GM10266 (cell line): Measurements from ENCODE around the gene AACS.
"Not testable (repeated sequence)": the region's sequence is repeated elsewhere in the genome, so short reads cannot be mapped to it uniquely, and the experiment has no call there.

ENCODE experiments used
- DNase-seq: peaks from one replicate; pipeline ENCODE4 v3.0.0; 2012; ENCODE audit errors: extremely low spot score
- CTCF ChIP-seq: IDR thresholded peaks from 2 replicates; pipeline ENCODE4 v1.5.1; 2012; ENCODE audit warnings: mild to moderate bottlenecking, low read depth; ENCODE audit not compliant: control insufficient read depth, insufficient read depth; ENCODE audit errors: missing control alignments

Gene AACS

DNA sequence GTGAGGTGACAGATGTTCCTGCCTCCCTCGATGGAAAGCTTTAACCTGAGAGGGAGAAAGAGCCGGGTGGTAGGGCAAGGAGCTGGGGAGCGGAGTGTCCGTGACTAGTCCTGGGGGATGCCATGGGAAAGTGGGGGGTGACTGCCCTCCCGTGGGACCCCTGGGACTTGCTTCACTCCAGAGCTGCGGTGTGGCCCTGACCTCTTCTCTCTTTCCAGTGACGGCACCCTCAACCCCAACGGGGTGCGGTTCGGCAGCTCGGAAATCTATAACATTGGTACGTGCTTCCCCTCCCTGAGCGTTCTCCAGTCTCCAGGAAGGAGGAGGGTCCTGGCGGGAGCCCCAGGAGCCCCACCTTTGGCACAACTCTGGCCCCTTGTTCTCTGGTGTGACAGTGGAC lies 69.3 kb downstream of the AACS start:
- TF ChIP-seq CTCF = no peak
- DNase-seq = no peak

DNA sequence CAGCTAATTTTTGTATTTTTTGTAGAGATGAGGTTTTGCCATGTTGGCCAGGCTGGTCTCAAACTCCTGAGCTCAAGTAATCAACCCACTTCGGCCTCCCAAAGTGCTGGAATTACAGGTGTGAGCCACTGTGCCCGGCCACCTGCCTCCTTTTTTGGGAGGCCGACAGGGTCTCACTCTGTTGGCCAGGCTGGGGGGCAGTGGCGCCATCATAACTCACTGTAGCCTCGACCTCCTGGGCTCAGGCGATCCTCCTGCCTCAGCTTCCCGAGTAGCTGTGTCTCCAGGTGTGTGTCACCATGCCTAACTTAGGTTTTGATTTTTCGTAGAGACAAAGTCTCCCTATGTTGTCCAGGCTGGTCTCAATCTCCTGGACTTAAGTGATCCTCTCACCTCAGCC lies 70.7 kb downstream of the AACS start:
- TF ChIP-seq CTCF = no peak
- DNase-seq = no peak

DNA sequence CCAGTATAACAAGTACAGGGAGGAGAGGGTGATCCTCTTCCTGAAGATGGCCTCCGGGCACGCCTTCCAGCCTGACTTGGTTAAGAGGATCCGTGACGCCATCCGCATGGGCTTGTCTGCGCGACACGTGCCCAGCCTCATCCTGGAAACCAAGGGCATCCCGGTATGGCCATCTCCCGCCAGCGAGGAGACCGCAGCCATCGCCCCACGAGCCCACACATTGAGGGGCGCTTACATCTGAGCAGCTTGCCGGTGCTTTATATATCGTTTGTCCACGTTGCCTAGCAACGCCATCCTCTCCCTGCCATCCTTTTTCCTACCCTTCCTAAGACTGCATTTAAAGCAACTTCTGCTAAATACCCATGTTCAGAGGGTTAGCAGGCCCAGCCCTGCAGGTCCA lies 71.5 kb downstream of the AACS start:
- no peak for DNase-seq
- no peak for TF ChIP-seq CTCF

- TF ChIP-seq CTCF = no peak
- no peak for DNase-seq
Observed at GRCh38 chr12:125137766-125138344, 72.6 kb downstream of the AACS start.

DNA sequence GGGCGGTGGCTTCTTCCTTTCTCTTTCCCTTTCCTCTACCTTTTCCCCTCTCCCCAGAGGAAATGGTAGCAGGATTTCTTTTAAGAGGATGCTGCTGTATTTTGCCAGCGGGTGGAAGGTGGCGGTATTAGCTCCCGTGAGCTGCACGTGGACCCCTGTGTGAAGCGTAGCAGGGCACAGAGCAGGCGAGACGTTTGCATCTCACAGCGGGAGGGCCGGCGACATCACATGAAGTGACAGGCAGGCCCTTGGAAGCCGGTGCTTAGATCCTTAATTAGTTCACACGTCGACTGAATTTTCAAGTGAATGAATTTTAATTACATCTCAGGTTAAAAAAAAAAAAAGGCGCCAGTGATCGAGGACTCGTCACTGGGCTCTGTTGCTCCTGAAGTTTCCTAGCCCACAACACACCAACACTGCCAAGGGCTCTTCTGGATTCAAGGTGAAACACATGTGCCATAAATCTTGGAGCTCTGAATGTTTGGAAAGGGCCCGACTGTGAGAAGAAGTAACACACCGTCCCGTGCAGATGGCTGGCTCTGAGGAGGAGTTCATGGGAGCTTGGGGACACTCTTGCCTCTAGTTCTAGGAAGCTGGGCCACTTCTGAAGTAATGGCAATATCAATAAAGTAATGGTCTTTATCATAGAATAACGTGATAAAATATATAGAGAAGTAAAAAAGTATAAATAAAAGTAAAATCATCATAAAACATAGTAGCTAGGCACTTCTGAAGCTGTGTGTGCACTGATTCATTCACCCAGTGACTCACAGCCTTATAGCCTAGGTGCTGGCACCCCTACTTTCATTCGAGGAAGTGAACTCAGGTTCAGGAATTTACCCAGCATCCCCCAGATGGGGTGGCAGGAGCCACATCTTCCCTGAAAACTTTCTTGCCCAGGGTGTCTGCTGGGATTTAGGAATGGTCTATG lies 75.3 kb downstream of the AACS start:
- TF ChIP-seq CTCF = no peak
- no peak for DNase-seq

DNA sequence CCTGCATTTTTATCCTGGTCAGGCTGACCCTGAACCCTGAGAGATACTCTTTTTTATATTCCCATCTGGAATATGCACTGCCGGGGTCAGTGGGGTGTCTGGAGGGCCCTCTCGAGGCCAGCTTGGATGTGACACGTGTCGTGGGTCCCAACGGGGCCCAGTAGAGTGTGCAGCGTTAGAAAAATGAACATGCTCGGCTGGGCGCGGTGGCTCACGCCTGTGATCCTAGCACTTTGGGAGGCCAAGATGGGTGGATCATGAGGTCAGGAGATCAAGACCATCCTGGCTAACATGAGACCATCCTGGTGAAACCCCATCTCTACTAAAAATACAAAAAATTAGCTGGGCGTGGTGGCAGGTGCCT lies 76.0 kb downstream of the AACS start:
- DNase-seq = not testable (repeated sequence)

DNA sequence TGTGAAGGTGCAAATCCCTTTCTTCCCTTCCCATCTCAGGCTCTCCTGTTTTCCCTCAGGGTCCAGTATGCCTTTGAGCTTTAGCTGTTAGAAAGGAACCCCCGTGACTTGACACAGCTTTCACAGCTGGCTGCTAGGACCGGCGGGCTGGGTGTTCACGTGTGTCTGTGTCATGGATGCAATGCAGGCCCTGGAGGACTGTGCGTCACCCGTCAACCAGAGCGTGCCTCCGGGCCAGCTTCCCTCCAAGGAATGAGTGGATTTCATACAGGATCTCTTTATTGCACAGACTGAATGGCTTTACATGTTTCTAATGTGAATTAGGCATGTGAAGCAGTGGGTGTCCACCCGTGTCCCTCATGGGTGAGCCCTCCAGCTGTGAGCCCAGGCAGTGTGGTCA lies 77.4 kb downstream of the AACS start:
- no peak for DNase-seq
- no peak for TF ChIP-seq CTCF
